Hematopoietic multipotent progenitor cell treated with erythropoietin and hydrocortisone succinate and interleukin-3 and kit ligand, for 17 days (in vitro differentiated cells): ENCODE data around the gene MYO5C.
"Not testable (repeated sequence)": the region's sequence is repeated elsewhere in the genome, so short reads cannot be mapped to it uniquely, and the experiment has no call there.

Source experiments
- DNase-seq: peaks from one replicate; pipeline ENCODE4 v3.0.0-alpha.2; 2015; ENCODE audit warnings: low spot score

Gene MYO5C

DNA sequence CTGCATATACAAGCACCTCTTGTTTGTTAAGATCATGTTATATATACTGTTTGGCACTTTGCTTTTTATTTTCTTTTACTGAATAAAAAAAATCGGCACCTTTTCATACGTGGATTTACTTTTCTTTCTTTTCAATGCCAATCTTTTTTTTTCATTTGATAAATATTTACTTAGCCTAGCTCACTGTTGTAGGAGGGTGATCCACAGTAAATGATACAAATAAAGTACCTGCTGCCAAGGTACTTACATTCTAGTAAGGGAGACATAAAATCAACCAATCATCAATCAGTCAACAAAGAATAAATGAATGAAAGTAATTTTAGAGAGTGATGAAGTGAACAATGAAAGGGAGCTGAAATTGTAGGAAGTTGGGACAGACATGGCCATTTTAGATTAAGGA is 122.7 kb downstream of the MYO5C start:
- no peak for DNase-seq

DNA sequence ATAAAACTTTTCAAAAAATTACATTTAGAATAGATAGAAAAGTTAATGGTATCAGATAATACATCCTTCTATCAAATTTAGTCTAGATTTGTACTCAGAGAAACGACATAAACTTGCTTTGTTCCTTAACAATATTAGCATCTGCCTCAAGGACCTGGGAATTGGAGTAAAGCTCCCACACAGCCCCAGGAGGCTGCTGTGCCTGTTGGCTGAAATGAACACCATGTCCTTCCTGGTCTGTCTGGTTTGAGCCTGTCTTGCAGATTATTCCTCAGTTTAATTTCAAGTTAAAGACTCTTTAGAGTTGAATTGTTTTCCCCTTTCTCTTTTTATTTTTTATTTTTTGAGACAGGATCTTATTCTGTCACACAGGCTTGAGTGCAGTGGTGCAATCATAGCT is 123.8 kb downstream of the MYO5C start:
- no peak for DNase-seq

- DNase-seq, result no peak
These were observed 124.2 kb downstream of the MYO5C start for GRCh38 chr15:52171386-52171785.

DNA sequence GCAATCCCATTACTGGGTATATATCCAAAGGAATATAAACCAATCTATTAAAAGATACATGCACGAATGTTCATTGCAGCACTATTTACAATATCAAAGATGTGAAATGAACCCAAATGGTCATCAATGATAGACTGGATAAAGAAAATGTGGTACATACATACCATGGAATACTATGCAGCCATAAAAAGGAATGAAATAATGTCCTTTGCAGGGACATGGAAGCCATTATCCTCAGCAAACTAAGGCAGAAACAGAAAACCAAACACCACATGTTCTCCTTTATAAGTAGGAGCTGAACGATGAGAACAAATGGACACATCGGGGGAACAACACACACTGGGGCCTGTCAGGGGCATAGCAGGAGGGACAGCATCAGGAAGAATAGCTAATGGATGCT is 125.4 kb downstream of the MYO5C start:
- DNase-seq, result not testable (repeated sequence)

- DNase-seq, result not testable (repeated sequence)
These were observed 130.0 kb downstream of the MYO5C start for GRCh38 chr15:52165494-52166131.

- no peak for DNase-seq
These were observed 130.9 kb downstream of the MYO5C start for GRCh38 chr15:52164631-52165265.

DNA sequence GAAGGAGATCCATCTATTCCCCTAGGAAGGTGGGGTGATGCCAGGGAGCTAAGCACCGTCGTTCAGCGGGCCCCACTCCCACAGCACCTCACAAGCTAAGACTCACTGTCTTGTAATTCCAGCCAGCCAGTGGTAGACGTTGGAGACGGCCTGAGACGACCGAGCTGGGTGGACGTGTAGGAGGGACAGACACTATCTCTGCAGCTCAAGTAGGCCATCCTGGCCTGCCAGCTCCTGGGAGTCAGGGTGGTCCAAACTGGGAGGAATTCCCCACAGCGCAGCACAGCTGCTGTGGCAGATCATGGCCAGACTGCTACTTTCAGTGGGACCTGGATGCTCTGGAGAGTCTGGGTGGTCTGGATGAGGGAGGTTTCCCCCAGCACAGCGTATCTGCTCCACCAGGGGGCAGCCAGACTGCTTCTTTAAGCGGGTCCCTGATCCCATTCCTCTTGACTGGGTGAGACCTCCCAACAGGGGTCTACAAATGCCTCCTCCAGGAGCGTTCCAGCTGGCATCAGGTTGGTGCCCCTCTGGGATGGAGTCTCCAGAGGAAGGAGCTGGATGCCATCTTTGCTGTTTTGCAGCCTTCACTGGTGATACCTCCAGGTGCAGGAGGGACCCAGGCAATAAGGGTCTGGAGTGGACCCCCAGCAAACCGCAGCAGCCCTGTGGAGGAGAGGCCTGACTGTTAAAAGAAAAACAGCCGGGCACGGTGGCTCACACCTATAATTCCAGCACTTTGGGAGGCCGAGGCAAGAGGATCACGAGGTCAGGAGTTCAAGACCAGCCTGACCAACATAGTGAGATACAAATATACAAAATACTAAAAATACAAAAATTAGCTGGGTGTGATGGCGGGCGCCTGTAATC is 132.0 kb downstream of the MYO5C start:
- no peak for DNase-seq

DNA sequence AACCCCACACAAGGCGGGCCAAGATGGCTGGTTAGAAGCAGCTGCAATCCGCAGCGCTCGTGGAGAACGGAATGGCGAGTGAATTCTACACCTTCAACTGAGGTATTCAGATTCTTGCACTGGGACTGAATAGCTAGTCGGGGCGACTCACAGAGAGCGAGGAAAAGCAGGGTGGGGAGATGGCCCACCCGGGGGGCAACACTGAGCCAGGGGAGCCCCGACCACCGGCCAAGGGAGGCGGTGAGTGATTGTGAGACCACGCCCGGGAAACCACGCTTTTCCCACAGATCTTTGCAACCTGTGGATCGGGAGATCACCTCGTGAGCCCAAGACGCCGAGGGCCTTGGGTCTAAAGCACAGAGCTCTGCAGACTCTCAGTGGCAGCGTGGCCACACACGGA is 132.7 kb downstream of the MYO5C start:
- no peak for DNase-seq

- no peak for DNase-seq
These were observed 133.3 kb downstream of the MYO5C start for GRCh38 chr15:52162260-52162659.

GRCh38 chr15:52161406-52161966 is 134.1 kb downstream of the MYO5C start:
- DNase-seq, result no peak

GRCh38 chr15:52159645-52160044 is 136.0 kb downstream of the MYO5C start:
- no peak for DNase-seq

- no peak for DNase-seq
These were observed 137.4 kb downstream of the MYO5C start for GRCh38 chr15:52158084-52158765.

- DNase-seq, result no peak
These were observed 139.7 kb downstream of the MYO5C start for GRCh38 chr15:52155878-52156277.

DNA sequence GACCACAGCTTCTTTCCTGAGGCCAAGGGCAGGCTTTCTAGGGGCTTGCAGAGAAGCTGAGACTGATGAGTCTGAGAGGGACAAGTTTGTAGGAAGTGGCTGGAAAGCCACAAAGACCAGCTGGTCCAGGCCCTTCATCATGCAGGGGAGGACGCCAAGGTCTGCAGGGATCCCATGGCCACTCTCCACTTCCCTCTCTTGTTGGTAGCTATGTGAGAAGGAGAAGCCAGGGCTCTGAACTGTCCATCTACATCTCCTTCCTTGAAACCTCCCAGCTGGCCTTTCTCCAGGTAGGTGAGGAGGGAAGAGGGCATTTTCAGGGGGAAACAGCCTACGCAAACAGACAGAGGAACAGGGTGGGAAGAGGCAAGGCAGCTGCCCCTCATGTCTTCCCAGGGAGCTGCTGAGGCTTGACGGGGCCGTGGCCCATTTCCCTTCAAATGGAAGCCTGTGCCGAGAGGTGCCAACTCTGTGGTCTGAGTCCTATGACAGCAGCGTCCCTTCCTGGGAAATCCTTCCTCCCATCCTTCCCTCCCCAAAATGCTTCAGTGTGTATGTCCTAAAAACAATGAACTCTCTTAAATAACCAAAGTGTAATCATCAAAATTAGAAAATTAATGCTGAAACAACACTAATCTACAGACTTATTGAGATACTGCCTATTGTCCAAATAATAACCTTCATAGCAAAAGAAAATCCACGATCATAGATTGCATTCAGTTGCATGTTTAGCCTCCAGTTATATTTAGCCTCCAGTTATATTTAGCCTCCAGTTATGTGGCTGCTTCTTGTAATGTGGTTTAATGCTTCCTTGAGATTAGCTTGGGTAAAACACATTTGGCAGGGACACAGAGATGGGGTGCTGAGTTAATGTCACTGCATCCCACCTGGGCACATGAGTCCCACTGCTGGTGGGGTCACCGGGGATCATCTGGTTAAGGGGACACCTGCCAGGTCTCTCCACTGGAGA is 140.4 kb downstream of the MYO5C start:
- no peak for DNase-seq

- DNase-seq, result no peak
These were observed 141.4 kb downstream of the MYO5C start for GRCh38 chr15:52153900-52154895.

- DNase-seq, result no peak
These were observed 144.3 kb downstream of the MYO5C start for GRCh38 chr15:52151353-52151752.

DNA sequence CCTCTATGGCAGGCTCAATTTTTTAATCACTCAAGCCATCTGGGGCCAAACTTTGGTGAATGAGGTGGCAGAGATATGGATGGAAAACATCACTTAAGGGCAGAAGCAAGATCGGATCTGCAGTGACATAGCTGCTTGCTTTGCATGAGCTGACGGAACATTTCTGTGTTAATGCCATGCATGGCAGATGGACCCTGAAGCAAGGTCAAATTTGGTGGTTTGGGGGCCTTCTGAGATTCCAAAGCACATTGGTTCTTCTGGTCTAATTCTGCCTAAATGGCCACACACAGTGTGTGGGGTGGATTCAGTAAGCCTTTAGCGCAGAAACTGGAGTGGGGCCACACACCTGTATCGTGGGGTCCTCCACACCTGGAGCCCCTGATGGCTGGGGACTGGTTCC is 144.7 kb downstream of the MYO5C start:
- DNase-seq, result no peak

- no peak for DNase-seq
These were observed 145.4 kb downstream of the MYO5C start for GRCh38 chr15:52150043-52150825.

DNA sequence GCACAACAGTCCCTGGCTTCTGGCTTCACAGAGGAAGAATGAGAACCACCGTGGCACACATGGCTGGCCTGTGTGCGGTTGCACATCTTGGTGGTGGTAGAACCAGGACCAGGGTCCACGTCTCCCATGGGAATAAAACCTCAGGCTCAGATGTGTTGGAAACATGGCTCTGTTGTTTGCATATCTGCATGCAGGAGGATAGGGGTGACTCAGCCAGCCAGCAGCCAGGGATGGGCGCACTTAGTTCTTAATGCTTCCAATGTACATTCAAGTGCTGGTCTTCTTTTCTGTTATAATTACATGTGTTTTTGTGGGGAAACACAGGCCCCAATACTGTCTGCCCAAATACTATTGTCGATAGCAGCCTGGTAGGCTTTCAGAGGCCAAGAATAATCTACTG is 147.2 kb downstream of the MYO5C start:
- DNase-seq, result no peak
